ENCODE results near the gene ZNF217.

Gene ZNF217

GRCh38 chr20:53631909-53632662 lies 38.4 kb upstream of the ZNF217 start:
- TF ChIP-seq, protein P1, sequence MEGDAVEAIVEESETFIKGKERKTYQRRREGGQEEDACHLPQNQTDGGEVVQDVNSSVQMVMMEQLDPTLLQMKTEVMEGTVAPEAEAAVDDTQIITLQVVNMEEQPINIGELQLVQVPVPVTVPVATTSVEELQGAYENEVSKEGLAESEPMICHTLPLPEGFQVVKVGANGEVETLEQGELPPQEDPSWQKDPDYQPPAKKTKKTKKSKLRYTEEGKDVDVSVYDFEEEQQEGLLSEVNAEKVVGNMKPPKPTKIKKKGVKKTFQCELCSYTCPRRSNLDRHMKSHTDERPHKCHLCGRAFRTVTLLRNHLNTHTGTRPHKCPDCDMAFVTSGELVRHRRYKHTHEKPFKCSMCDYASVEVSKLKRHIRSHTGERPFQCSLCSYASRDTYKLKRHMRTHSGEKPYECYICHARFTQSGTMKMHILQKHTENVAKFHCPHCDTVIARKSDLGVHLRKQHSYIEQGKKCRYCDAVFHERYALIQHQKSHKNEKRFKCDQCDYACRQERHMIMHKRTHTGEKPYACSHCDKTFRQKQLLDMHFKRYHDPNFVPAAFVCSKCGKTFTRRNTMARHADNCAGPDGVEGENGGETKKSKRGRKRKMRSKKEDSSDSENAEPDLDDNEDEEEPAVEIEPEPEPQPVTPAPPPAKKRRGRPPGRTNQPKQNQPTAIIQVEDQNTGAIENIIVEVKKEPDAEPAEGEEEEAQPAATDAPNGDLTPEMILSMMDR (IDR thresholded peaks at IDR 0.05) = no peak

DNA sequence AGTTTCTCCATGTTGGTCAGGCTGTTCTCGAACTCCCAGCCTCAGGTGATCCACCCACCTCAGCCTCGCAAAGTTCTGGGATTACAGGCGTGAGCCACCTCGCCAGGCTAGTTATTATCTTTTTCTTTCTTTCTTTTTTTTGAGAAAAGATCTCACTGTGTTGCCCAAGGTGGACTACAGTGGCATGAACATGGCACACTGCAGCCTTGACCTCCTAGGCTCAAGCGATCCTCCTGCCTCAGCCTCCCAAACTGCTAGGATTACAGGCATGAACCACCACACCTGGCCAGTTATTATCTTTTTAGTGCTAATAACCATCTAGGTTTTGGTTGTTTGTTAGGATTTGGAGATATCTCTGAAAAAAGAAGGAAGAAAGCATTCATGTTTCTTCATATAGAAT lies 35.8 kb upstream of the ZNF217 start:
- TF ChIP-seq, protein P1 (IDR thresholded peaks at IDR 0.05) = no peak

GRCh38 chr20:53628076-53628475 lies 34.4 kb upstream of the ZNF217 start:
- TF ChIP-seq, protein P1 (IDR thresholded peaks at IDR 0.05) = no peak

DNA sequence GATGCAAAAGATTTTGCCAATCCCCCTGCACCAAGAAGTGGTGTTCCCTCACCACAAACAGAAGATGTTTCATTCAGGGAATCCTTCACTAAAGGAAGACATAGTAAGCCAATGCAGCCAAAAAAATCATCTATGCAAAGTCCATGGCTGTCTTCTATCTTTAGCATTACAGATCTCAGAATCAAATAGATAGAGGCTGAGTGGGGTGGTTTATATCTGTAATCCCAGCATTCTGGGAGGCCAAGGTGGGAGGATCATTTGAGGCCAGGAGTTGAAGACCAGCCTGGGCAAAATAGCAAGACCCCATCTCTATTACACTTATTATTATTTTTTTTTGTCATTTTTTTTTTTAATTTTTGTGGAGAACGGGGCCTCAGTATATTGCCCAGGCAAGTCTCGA lies 32.9 kb upstream of the ZNF217 start:
- TF ChIP-seq, protein P1 (IDR thresholded peaks at IDR 0.05) = no peak

DNA sequence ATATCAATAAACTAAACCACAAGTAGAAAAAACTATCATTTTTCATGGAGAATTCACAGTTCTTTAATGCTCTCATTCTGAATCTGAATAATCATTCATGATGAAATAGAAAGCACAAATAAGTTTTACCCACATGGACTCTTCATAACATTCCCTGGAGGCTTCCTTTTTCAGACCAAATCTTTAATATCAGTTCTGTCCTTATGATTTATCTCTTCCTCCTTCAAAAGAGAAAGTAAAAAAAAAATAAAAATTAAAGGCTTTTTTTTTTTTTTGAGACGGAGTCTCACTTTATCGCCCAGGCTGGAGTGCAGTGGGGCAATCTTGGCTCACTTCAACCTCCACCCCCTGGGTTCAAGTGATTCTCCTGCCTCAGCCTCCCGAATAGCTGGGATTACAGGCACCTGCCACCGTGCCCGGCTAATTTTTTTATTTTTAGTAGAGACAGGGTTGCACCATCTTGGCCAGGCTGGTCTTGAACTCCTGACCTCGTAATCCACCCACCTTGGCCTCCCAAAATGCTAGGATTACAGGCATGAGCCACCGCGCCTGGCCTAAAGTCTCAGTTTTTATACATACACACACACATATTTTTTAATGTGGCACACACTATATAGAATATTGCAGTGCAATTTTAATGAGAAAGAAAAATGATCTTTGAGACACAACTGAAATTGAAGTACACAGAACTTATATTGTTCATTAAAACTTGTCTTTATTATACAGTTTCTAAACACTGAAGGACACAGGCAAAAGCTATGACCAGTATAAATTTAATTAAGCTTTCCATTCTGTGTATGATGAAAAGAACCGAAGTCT lies 31.9 kb upstream of the ZNF217 start:
- TF ChIP-seq, protein P1 (IDR thresholded peaks at IDR 0.05) = no peak

DNA sequence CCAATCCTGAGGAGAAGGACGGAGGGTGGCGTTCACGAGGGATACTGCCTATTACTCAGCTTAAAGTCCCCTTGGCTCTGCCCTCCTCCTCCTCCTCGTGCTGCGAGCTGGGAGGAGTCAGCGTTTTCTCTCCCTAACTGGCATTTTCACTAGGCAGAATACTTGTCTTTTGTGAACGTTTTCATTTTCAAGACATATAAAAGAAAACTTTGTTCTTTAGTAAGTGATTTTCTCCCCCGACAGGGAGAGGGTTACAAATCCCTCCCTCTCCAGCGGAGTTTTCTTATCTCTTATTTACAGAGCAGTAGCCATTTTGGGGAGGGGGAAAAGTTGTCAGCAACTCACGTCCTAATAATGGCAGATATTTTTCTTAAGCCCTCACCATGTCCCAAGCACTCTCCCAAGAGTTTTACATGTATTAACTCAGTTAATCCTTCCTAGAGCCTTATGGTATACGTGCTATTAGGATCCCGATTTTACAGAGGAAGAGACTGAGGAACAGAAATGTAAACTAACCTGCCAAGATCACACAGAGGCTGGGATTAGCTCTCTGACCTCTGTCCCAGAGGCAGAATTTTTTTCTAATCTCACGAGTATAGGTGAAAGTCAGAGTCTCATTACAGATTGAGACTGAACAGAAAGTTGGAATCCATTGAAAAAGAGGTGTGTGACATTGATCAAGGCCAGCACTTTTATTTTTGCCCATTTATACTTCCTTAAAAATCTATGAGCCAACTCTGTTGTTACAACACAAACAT lies 30.0 kb upstream of the ZNF217 start:
- TF ChIP-seq, protein P1 (IDR thresholded peaks at IDR 0.05) = no peak

GRCh38 chr20:53623134-53623453 lies 29.5 kb upstream of the ZNF217 start:
- TF ChIP-seq, protein P1 (IDR thresholded peaks at IDR 0.05) = no peak
